Stimulated activated CD4-positive, alpha-beta T cell treated with anti-CD3 and anti-CD28 coated beads, Interleukin-1b, Interleukin-23, amount 100 ng/mL, for 4 hours (primary cell): Measurements from ENCODE around the gene NYAP2.

Experiments used
- DNase-seq, 2 donors: peaks; one replicate each; pipeline ENCODE4 v3.0.0-alpha.2; 2020; ENCODE audit warnings: low read depth in 2 of 2

Gene NYAP2

DNA sequence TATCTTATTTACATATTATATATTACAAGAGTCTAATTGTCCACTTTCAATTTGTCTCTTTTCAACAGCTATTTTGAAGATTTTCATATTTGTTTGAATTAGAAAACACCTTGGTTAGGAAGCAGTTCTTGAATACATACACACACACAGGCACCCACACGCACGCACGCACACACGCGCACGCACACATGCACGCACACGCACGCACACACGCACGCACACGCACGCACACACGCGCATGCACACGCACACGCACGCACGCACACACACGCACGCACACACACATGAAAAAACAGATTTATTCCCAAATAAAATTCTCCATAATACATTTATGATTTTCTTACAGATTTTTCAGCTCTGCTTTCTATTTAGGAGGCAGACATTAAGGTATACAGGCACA is 220.7 kb downstream of the NYAP2 start:
- DNase-seq, result no peak

- no peak for DNase-seq
Measured at GRCh38 chr2:225630824-225631533, 231.5 kb downstream of the NYAP2 start.

GRCh38 chr2:225632351-225632750 is 232.8 kb downstream of the NYAP2 start:
- no peak for DNase-seq

DNA sequence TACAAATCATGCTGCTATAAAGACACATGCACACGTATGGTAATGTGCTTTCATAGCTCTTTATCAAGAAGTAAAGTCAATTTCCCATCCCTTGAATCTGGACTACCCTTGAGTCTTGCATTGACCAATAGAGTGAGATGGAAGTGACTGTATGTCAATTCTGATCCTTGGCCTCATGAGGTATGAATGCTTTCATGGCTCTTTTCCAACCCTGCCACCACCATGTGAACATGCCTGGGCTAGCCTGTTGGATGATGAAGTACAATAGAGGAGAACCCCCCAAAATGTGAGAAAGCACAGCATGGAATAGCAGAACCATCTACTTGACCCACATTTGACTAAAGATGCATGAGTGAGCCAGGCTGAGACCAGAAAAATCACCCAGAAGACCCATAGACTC is 237.0 kb downstream of the NYAP2 start:
- no peak for DNase-seq

GRCh38 chr2:225637259-225637658 is 237.7 kb downstream of the NYAP2 start:
- DNase-seq, result no peak

GRCh38 chr2:225640550-225640949 is 241.0 kb downstream of the NYAP2 start:
- DNase-seq, result no peak

DNA sequence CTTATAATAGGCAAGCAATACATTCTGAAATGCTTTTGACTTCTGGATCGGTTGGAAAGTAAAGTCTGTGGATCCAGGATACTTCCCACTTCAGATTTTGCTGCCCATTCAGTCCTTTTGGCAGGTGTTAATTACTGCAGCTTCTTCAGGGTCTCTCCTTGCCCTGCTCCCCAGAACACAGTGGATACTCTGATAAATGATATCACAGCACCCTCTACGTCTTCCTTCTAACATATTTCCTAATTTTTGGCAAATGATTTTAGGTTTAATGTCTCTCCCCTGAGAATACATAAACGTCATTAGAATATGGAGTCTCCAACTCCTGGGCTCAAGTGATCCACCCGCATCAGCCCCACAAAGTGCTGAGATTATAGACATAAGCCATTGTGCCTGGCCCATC is 249.8 kb downstream of the NYAP2 start:
- DNase-seq, result no peak

- DNase-seq, result no peak
Measured at GRCh38 chr2:225650041-225650440, 250.5 kb downstream of the NYAP2 start.

GRCh38 chr2:225660262-225661131 is 261.0 kb downstream of the NYAP2 start:
- DNase-seq, result peak; percentile 65 to 72

DNA sequence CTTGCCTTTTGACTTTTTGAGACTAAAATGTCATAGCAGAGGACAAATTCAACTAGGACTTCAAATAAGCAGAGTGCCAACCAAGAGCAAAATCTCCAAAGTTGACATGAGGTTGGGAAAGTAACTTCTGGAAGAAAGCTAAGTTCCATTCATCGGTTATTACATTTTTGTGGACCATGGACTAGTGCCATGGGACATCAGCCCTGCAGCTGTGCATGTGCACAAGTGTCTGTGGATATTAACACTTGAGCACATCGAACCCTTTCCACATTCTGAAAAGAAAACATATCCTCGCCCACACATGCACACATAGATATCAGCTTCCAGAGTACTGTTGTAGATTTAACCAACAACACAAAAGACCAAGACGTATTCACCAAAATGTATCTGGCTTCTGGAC is 262.6 kb downstream of the NYAP2 start:
- no peak for DNase-seq

GRCh38 chr2:225667445-225667844 is 267.9 kb downstream of the NYAP2 start:
- no peak for DNase-seq

- DNase-seq, result no peak
Measured at GRCh38 chr2:225668606-225669266, 269.2 kb downstream of the NYAP2 start.

DNA sequence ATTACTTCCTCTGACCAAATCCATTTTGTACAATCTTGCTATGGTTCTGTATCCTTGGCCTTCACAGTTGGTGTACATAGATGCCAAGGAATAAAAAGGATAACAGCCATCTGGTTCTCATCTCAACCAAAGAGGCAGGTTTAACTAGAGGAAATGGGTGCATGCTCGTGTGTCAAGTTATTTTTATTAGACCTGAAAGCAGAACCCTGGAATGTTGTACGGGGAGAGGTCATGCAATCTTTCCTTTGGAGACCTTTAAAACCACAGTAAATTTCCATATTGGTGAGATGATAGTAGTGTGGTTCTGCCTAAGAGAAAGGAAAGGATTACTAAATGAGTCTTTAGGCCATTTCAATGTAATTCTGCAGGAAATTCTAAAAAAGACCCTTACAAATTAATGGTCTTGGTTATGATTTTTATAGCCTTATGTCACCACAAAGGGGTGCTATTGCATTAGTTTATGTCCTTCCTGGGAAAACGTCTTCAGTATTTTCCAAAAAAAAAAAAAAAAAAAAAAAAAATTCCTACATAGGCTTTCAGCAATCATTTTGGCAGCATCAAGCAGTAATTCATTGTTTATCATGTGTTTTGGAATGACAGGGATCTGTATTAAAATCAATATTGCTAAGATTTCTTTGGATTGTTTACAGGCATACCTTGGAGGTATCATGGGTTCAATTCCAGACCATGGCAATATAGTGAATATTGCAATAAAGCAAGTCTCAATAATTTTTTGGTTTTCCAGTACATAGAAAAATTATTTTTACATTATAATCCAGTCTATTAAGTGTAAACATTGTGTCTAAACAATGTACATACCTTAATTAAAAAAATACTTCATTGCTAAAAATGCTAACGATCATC is 270.8 kb downstream of the NYAP2 start:
- no peak for DNase-seq

GRCh38 chr2:225678792-225679191 is 279.3 kb downstream of the NYAP2 start:
- no peak for DNase-seq

DNA sequence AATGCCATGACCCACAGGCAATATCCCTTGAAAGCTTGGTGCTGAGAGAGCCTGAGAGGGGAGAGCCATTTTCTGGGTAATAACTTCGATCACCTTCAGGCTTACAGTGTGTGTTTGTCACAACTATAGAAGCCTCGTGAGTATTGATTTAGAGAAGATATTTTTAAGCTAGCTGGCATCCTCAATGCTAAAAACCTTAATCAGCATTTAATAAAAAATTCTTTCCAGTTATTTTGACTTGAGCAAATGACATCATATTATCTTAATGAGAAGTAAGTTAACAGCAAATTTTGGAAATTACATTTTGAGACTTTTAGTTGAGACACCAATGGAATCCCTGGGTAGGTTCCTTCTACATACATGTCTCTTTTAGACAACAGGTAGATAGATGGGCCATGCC is 283.7 kb downstream of the NYAP2 start:
- no peak for DNase-seq

GRCh38 chr2:225690153-225690552 is 290.6 kb downstream of the NYAP2 start:
- DNase-seq, result no peak

DNA sequence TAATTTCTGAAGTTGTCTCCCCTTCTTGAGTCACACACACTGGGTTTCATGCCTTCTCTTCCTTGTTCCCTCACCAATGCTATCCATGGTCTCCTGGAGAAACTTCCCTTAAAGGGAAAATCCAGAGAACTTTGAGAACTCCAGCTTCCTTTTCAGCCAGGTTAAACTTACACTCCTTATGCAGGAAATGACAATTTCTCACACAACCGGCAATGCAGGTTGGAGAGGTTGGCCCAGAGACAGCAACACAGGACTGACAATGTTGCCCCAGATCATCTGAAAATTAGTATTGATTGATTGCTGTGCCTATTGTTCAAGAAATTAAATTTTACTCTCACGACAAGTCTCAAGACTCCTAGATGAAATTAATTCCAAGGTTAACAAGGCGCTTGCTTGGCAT is 292.2 kb downstream of the NYAP2 start:
- DNase-seq, result no peak

- no peak for DNase-seq
Measured at GRCh38 chr2:225693259-225693658, 293.7 kb downstream of the NYAP2 start.

DNA sequence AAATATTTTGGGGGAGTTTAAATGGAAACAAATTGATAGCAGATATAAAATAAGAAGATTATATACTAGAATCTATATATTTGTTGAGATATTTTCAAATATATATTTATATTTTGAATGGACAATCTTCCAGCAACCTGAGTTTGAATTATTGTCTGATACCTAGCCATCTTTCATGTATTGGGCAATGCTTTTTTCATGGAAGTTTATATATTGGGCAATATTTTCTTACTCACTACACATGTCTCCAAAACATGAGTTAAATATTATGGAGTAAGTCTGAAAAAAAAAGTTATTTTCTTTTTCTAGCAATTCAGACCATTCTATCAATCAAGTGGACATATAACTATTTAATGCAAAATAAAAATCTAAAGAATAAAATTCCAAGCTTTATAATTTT is 295.2 kb downstream of the NYAP2 start:
- DNase-seq, result no peak

DNA sequence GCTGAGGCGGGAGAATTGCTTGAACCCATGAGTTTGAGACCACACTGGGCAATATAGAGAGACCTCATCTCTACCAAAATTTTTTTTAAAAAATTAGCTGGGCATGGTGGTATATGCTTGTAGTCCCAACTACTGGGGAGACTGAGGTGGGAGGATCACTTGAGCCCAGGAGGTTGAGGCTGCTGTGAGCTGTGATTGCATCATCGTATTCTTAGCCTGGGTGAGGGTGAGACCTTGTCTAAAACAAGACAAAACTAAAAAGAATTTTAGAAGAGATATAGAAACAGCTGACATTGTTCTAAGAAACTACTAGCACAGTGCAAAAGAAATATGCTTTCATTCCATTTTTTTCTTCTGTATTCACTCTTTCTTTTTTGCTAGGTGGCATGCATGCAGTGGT is 298.4 kb downstream of the NYAP2 start:
- DNase-seq, result no peak
